Activated CD4-positive, alpha-beta T cell treated with anti-CD3 and anti-CD28 coated beads, Interleukin-2, amount 50 U/mL, for 4 hours (primary cell): Measurements from ENCODE around the gene ALDH3B2.

Experiments
- DNase-seq, 2 experiments: peaks; one replicate each; pipeline ENCODE4 v3.0.0-alpha.2; 2020

The ALDH3B2 gene

DNA sequence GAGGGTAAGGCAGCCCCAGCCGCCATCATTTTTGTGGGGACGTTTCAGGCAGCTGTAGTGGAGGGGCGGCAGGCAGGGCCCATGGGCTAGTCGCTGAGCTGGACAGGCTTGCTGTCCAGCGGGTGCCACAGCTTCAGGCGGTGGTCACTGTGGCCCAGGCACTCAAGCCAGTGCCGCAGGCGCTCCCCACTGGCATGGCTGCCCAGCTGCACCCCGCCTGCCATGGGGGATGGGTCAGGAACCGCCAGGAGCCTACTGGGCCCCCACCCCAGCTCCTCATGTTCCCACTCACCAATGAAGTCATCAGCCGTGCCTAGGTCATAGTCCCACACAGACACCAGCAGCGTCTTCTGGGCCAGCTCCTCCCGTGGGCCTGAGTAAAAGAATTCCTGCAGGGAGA, 61.7 kb downstream of the ALDH3B2 start:
- no peak for DNase-seq
